ENCODE data around the gene MMS19.

MMS19 gene

GRCh38 chr10:97465982-97466381 is 32.2 kb downstream of the MMS19 start:
- no peak for DNase-seq (ENCODE audit: low read depth)
- no peak overlapping the region for H3K4me3 ChIP-seq (replicated peaks; ENCODE audit: low read depth, low read length)
- TF ChIP-seq CTCF (IDR thresholded peaks at IDR 0.05; ENCODE audit: low read length, missing control alignments) = no peak

GRCh38 chr10:97464226-97464625 is 34.0 kb downstream of the MMS19 start:
- no peak for DNase-seq (ENCODE audit: low read depth)
- no peak for TF ChIP-seq CTCF (IDR thresholded peaks at IDR 0.05; ENCODE audit: low read length, missing control alignments)
- no peak overlapping the region for H3K4me3 ChIP-seq (replicated peaks; ENCODE audit: low read depth, low read length)

GRCh38 chr10:97463363-97464132 is 34.7 kb downstream of the MMS19 start:
- H3K4me3 ChIP-seq (replicated peaks; ENCODE audit: low read depth, low read length) = no peak overlapping the region
- DNase-seq (ENCODE audit: low read depth) = peak; percentile 64

GRCh38 chr10:97462309-97462708 is 35.9 kb downstream of the MMS19 start:
- H3K4me3 ChIP-seq (replicated peaks; ENCODE audit: low read depth, low read length) = no peak overlapping the region
- TF ChIP-seq CTCF (IDR thresholded peaks at IDR 0.05; ENCODE audit: low read length, missing control alignments) = no peak
- DNase-seq (ENCODE audit: low read depth) = no peak

More at GRCh38 chr10:97463363-97464132, 34.7 kb downstream of the MMS19 start:
- TF ChIP-seq CTCF (IDR thresholded peaks at IDR 0.05; ENCODE audit: low read length, missing control alignments) = peak; percentile 87

- no peak for TF ChIP-seq CTCF (IDR thresholded peaks at IDR 0.05; ENCODE audit: low read length, missing control alignments)
- no peak overlapping the region for H3K4me3 ChIP-seq (replicated peaks; ENCODE audit: low read depth, low read length)
- DNase-seq (ENCODE audit: low read depth) = no peak
Measured at GRCh38 chr10:97459933-97460332, 38.3 kb downstream of the MMS19 start.

- no peak for DNase-seq (ENCODE audit: low read depth)
- no peak overlapping the region for H3K4me3 ChIP-seq (replicated peaks; ENCODE audit: low read depth, low read length)
- TF ChIP-seq CTCF (IDR thresholded peaks at IDR 0.05; ENCODE audit: low read length, missing control alignments) = no peak
Measured at GRCh38 chr10:97459111-97459510, 39.1 kb downstream of the MMS19 start.

GRCh38 chr10:97456686-97457065 is 41.5 kb downstream of the MMS19 start:
- DNase-seq (ENCODE audit: low read depth) = no peak
- TF ChIP-seq CTCF (IDR thresholded peaks at IDR 0.05; ENCODE audit: low read length, missing control alignments) = no peak
- no peak overlapping the region for H3K4me3 ChIP-seq (replicated peaks; ENCODE audit: low read depth, low read length)
